ENCODE results near the gene SHROOM3.

GRCh38 chr4:76459291-76459723 is 24.3 kb downstream of the SHROOM3 start:
- TF ChIP-seq, protein P1, sequence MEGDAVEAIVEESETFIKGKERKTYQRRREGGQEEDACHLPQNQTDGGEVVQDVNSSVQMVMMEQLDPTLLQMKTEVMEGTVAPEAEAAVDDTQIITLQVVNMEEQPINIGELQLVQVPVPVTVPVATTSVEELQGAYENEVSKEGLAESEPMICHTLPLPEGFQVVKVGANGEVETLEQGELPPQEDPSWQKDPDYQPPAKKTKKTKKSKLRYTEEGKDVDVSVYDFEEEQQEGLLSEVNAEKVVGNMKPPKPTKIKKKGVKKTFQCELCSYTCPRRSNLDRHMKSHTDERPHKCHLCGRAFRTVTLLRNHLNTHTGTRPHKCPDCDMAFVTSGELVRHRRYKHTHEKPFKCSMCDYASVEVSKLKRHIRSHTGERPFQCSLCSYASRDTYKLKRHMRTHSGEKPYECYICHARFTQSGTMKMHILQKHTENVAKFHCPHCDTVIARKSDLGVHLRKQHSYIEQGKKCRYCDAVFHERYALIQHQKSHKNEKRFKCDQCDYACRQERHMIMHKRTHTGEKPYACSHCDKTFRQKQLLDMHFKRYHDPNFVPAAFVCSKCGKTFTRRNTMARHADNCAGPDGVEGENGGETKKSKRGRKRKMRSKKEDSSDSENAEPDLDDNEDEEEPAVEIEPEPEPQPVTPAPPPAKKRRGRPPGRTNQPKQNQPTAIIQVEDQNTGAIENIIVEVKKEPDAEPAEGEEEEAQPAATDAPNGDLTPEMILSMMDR (IDR thresholded peaks at IDR 0.05): no peak
- TF ChIP-seq POLR2AphosphoS5 (IDR thresholded peaks at IDR 0.05; ENCODE audit: insufficient read depth in 1 of 2, low read depth in 1 of 2): no peak
